Liver (tissue), 9 donors: ENCODE results near the gene SHISAL1. TPM values are rescaled to one million over a fixed set of nuclear protein-coding genes. Genes with fewer than 3 reads are reported as not detected.

Experiments used
- DNase-seq: peaks from one replicate; pipeline ENCODE4 v3.0.0-alpha.2; 2017; ENCODE audit warnings: low spot score
- H3K27ac ChIP-seq, 2 donors: one replicate each; pipeline ENCODE4 v1.7.0; 2013; ENCODE audit warnings: inconsistent platforms in 2 of 2, low read length in 2 of 2, control low read depth in 1 of 2, low read depth in 1 of 2, mild to moderate bottlenecking in 1 of 2
- H3K27me3 ChIP-seq, 4 donors: one replicate each; pipeline versions ENCODE4 v1.6.1 to v1.7.0; 2013; ENCODE audit warnings: low read length in 3 of 4, inconsistent platforms in 1 of 4, mild to moderate bottlenecking in 1 of 4, moderate library complexity in 1 of 4; ENCODE audit not compliant: control insufficient read depth in 4 of 4, insufficient read depth in 4 of 4
- H3K36me3 ChIP-seq, 4 donors: one replicate each; pipeline versions ENCODE4 v1.6.1 to v1.7.0; 2013; ENCODE audit warnings: low read length in 3 of 4, mild to moderate bottlenecking in 3 of 4, low read depth in 1 of 4, moderate library complexity in 1 of 4; ENCODE audit not compliant: control insufficient read depth in 4 of 4, insufficient read depth in 3 of 4
- H3K4me1 ChIP-seq, 4 donors: one replicate each; pipeline versions ENCODE4 v1.6.1 to v1.7.0; 2013; ENCODE audit warnings: low read length in 3 of 4, mild to moderate bottlenecking in 3 of 4, moderate library complexity in 1 of 4; ENCODE audit not compliant: control insufficient read depth in 4 of 4, insufficient read depth in 4 of 4
- H3K4me3 ChIP-seq, 3 donors: one replicate each; pipeline versions ENCODE4 v1.6.1 to v1.7.0; 2013; ENCODE audit warnings: low read length in 3 of 3, control low read depth in 1 of 3, low read depth in 1 of 3, mild to moderate bottlenecking in 1 of 3
- H3K9ac ChIP-seq, 2 donors: one replicate each; pipeline ENCODE4 v1.7.0; 2013; ENCODE audit warnings: low read length in 2 of 2, mild to moderate bottlenecking in 2 of 2, moderate library complexity in 2 of 2, control low read depth in 1 of 2, low read depth in 1 of 2
- H3K9me3 ChIP-seq, 4 donors: one replicate each; pipeline versions ENCODE4 v1.6.1 to v1.7.0; 2013; ENCODE audit warnings: low read length in 3 of 4; ENCODE audit not compliant: control insufficient read depth in 4 of 4
- EGR1 ChIP-seq, 2 donors: IDR thresholded peaks; 2 replicates each; pipeline ENCODE4 v1.6.1; 2016 to 2018; ENCODE audit warnings: antibody characterized with exemption in 2 of 2, low read depth in 2 of 2
- FOXA1 ChIP-seq: IDR thresholded peaks from 2 replicates; pipeline ENCODE4 v1.6.1; 2016; ENCODE audit warnings: antibody characterized with exemption
- FOXA2 ChIP-seq: IDR thresholded peaks from 2 replicates; pipeline ENCODE4 v1.6.1; 2016; ENCODE audit warnings: antibody characterized with exemption
- GABPA ChIP-seq, 2 donors: IDR thresholded peaks in 1 of 2; conservative IDR thresholded peaks in 1 of 2; 2 replicates each; pipeline ENCODE4 v1.6.1; 2016; ENCODE audit warnings: antibody characterized with exemption in 2 of 2, mild to moderate bottlenecking in 1 of 2, moderate library complexity in 1 of 2
- JUND ChIP-seq, 2 donors: IDR thresholded peaks; 2 replicates each; pipeline ENCODE4 v1.6.1; 2016; ENCODE audit warnings: antibody characterized with exemption in 2 of 2
- NR2F2 ChIP-seq: IDR thresholded peaks from 2 replicates; pipeline ENCODE4 v1.6.1; 2016; ENCODE audit warnings: antibody characterized with exemption
- RAD21 ChIP-seq, 2 donors: IDR thresholded peaks; 2 replicates each; pipeline ENCODE4 v1.6.1; 2016; ENCODE audit warnings: antibody characterized with exemption in 2 of 2, mild to moderate bottlenecking in 2 of 2
- RXRA ChIP-seq, 2 donors: IDR thresholded peaks; 2 replicates each; pipeline ENCODE4 v1.6.1; 2017 to 2018; ENCODE audit warnings: antibody characterized with exemption in 2 of 2, mild to moderate bottlenecking in 1 of 2
- SP1 ChIP-seq: IDR thresholded peaks from 2 replicates; pipeline ENCODE4 v1.6.1; 2018; ENCODE audit warnings: antibody characterized with exemption, mild to moderate bottlenecking
- TAF1 ChIP-seq: conservative IDR thresholded peaks from 2 replicates; pipeline ENCODE4 v1.6.1; 2016; ENCODE audit warnings: antibody characterized with exemption, mild to moderate bottlenecking
- WGBS: extraction: QIAGEN DNeasy Blood & Tissue Kit; methylation state at CpG from one replicate; pipeline ENCODE4 v1.1.7; 2013; 5-methylcytosine and 5-hydroxymethylcytosine counted together
- polyA plus RNA-seq, 2 donors: library from polyadenylated mRNA; stranded (reverse) in 1 of 2; unstranded in 1 of 2; fragments of 200-250 nt in 1 of 2; fragments of >200 nt in 1 of 2; fragmentation: Nextera tagmentation in 1 of 2; extraction: Ambion mirVana in 1 of 2; gene quantifications; one replicate each; pipeline versions ENCODE4 v1.2.1 to v1.2.3, GENCODE V29; 2013 to 2015
- total RNA-seq, 2 donors: library from RNA; depleted of rRNA; stranded (reverse); fragments of >200 nt; gene quantifications; one replicate each; pipeline ENCODE4 v1.2.3, GENCODE V29; 2014
- TF ChIP-seq, protein P1 (sequence below): IDR thresholded peaks from 2 replicates; pipeline ENCODE4 v1.6.1; 2016; ENCODE audit warnings: antibody characterized with exemption
- TF ChIP-seq, protein P2 (sequence below): IDR thresholded peaks from 2 replicates; pipeline ENCODE4 v1.6.1; 2016; ENCODE audit warnings: antibody characterized with exemption
- TF ChIP-seq, protein P3 (sequence below): fragments of 150-350 bp; IDR thresholded peaks from 2 replicates; pipeline ENCODE4 v1.5.1; 2017; ENCODE audit warnings: improper control_type of control experiment, low read depth, low read length; ENCODE audit not compliant: missing input control
- donor health status: healthy.
- donor health status: healthy.
- donor health status: healthy.
- donor health status: healthy.
- donor health status: healthy.

SHISAL1 gene
- total and polyA plus RNA-seq, 4 donors: 0.07 to 0.17 (median 0.13) TPM

DNA sequence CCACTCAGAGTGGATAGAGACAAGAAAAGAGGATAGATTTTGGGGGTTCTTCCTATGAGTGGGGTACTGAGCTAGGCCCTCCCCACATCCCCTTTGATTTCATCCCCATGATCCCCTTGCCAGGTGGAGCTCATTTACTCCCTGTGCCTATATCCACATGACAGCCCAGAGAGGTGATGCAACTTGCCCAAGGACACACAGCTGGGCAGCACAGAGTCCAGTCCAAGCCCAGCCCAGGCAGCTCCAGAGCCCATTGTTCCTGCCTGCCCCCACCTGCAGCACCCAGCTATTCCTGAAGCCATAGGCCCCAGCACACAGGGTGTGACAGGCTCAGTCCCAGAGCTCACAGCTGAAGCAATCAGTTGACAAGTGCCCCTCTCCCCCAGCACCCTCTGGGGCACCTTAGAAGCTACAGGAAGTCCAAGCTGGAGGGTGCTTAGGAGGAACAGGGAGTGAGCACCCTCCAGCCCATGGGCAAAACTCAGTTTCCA, 41.7 kb downstream of the SHISAL1 start:
- DNase-seq: no peak
- Histone ChIP-seq H3K9ac (no peak overlapping the region), H3K4me3 (no peak overlapping the region), H3K27ac (no peak overlapping the region), H3K4me1 (no peaks in the 10 kb centered on the region), H3K27me3 (no peaks in the 10 kb centered on the region), H3K36me3 (no peaks in the 10 kb centered on the region), H3K9me3 (no peaks in the 10 kb centered on the region)
- TF ChIP-seq NR2F2 (no peak), RAD21 (IDR thresholded peaks at IDR 0.05) (no peak), RXRA (IDR thresholded peaks at IDR 0.05) (no peak), SP1 (no peak), GABPA (IDR thresholded peaks at IDR 0.05 in 1 of 2, conservative IDR thresholded peaks at IDR 0.05 in 1 of 2) (no peak)
- TF ChIP-seq, protein P1, sequence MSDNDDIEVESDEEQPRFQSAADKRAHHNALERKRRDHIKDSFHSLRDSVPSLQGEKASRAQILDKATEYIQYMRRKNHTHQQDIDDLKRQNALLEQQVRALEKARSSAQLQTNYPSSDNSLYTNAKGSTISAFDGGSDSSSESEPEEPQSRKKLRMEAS: no peak
- TF ChIP-seq, protein P2, sequence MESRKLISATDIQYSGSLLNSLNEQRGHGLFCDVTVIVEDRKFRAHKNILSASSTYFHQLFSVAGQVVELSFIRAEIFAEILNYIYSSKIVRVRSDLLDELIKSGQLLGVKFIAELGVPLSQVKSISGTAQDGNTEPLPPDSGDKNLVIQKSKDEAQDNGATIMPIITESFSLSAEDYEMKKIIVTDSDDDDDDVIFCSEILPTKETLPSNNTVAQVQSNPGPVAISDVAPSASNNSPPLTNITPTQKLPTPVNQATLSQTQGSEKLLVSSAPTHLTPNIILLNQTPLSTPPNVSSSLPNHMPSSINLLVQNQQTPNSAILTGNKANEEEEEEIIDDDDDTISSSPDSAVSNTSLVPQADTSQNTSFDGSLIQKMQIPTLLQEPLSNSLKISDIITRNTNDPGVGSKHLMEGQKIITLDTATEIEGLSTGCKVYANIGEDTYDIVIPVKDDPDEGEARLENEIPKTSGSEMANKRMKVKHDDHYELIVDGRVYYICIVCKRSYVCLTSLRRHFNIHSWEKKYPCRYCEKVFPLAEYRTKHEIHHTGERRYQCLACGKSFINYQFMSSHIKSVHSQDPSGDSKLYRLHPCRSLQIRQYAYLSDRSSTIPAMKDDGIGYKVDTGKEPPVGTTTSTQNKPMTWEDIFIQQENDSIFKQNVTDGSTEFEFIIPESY: no peak

DNA sequence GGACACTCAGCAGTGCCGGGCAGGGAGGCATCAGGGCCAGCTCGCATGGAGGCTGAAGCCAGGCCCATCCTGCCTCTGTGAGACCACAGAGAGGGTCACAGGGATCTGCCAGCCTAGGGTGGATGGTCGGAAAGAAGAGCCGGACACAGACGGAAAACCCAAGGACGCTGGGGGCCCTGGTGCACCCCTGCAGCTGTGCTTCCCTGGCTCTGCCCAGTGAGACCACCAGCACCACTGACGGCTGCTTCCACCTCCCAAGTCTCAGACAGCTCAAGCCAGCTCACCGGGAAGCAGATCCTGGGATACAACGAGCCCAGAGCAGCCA, 42.2 kb downstream of the SHISAL1 start:
- DNase-seq: no peak

More for the DNA sequence above, 42.2 kb downstream of the SHISAL1 start:
- no peaks in the 10 kb centered on the region for H3K27me3 ChIP-seq
- H3K36me3 ChIP-seq: no peaks in the 10 kb centered on the region
- H3K4me1 ChIP-seq: no peaks in the 10 kb centered on the region
- 82% methylated on average over 9 of the region's 9 CpGs for WGBS
- no peak overlapping the region for H3K9ac ChIP-seq
- TF ChIP-seq FOXA1 (no peak), JUND (IDR thresholded peaks at IDR 0.05) (no peak), FOXA2 (no peak), RAD21 (IDR thresholded peaks at IDR 0.05) (no peak), TAF1 (no peak), GABPA (IDR thresholded peaks at IDR 0.05 in 1 of 2, conservative IDR thresholded peaks at IDR 0.05 in 1 of 2) (no peak), NR2F2 (no peak), RXRA (IDR thresholded peaks at IDR 0.05) (no peak), EGR1 (IDR thresholded peaks at IDR 0.05; ENCODE audit: low read depth in 2 of 2) (no peak)
- TF ChIP-seq, protein P1: no peak
- TF ChIP-seq, protein P3, sequence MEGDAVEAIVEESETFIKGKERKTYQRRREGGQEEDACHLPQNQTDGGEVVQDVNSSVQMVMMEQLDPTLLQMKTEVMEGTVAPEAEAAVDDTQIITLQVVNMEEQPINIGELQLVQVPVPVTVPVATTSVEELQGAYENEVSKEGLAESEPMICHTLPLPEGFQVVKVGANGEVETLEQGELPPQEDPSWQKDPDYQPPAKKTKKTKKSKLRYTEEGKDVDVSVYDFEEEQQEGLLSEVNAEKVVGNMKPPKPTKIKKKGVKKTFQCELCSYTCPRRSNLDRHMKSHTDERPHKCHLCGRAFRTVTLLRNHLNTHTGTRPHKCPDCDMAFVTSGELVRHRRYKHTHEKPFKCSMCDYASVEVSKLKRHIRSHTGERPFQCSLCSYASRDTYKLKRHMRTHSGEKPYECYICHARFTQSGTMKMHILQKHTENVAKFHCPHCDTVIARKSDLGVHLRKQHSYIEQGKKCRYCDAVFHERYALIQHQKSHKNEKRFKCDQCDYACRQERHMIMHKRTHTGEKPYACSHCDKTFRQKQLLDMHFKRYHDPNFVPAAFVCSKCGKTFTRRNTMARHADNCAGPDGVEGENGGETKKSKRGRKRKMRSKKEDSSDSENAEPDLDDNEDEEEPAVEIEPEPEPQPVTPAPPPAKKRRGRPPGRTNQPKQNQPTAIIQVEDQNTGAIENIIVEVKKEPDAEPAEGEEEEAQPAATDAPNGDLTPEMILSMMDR: no peak
- H3K9me3 ChIP-seq: no peaks in the 10 kb centered on the region
- no peak overlapping the region for H3K27ac ChIP-seq
- H3K4me3 ChIP-seq: no peak overlapping the region
